HCT116 (cell line): Measurements from ENCODE around the gene CTNND2.

Source experiments
- CEBPB ChIP-seq: IDR thresholded peaks from 2 replicates; pipeline ENCODE4 v1.6.1; 2012; ENCODE audit warnings: low read depth
- CTCF ChIP-seq, 3 experiments: fragments of 200-600 bp in 1 of 3; sonication (generic) in 1 of 3; IDR thresholded peaks in 2 of 3; conservative IDR thresholded peaks in 1 of 3; 2 replicates each; pipeline ENCODE4 v1.5.1; 2012 to 2017; ENCODE audit warnings: low read depth in 2 of 3, low read length in 2 of 3, antibody characterized with exemption in 1 of 3, borderline replicate concordance in 1 of 3, control low read depth in 1 of 3, mild to moderate bottlenecking in 1 of 3, mixed read lengths in 1 of 3, mixed run types in 1 of 3, moderate library complexity in 1 of 3; ENCODE audit not compliant: insufficient read depth in 1 of 3
- EGR1 ChIP-seq: IDR thresholded peaks from 2 replicates; pipeline ENCODE4 v1.6.1; 2012; ENCODE audit warnings: low read depth
- EZH2 ChIP-seq: fragments of 200-600 bp; sonication (generic); IDR thresholded peaks from 2 replicates; pipeline ENCODE4 v1.6.1; 2017; ENCODE audit warnings: antibody characterized with exemption, mixed run types
- EZH2phosphoT487 ChIP-seq: fragments of 200-600 bp; IDR thresholded peaks from 2 replicates; pipeline ENCODE4 v1.6.1; 2018; ENCODE audit warnings: antibody characterized with exemption, borderline replicate concordance
- JUND ChIP-seq: IDR thresholded peaks from 2 replicates; pipeline ENCODE4 v1.6.1; 2012
- POLR2A ChIP-seq: IDR thresholded peaks from 2 replicates; pipeline ENCODE4 v1.7.0; 2011; ENCODE audit warnings: borderline replicate concordance; ENCODE audit not compliant: insufficient read depth, insufficient read length; ENCODE audit errors: extremely low read depth
- POLR2AphosphoS5 ChIP-seq: IDR thresholded peaks from 2 replicates; pipeline ENCODE4 v1.6.1; 2011; ENCODE audit warnings: mild to moderate bottlenecking, low read depth, low read length, moderate library complexity
- RAD21 ChIP-seq: IDR thresholded peaks from 2 replicates; pipeline ENCODE4 v1.6.1; 2012; ENCODE audit warnings: low read depth, mild to moderate bottlenecking
- REST ChIP-seq: IDR thresholded peaks from 2 replicates; pipeline ENCODE4 v1.6.1; 2012; ENCODE audit warnings: low read depth
- SIN3A ChIP-seq: IDR thresholded peaks from 2 replicates; pipeline ENCODE4 v1.6.1; 2012; ENCODE audit warnings: low read depth
- SRF ChIP-seq: IDR thresholded peaks from 2 replicates; pipeline ENCODE4 v1.6.1; 2012; ENCODE audit warnings: low read depth
- ZFX ChIP-seq: fragments of 450-650 bp; IDR thresholded peaks from 2 replicates; pipeline ENCODE4 v1.6.1; 2017
- ZNF274 ChIP-seq: fragments of 200-500 bp; sonication (Bioruptor generic); IDR thresholded peaks from 2 replicates; pipeline ENCODE4 v1.6.1; 2014; ENCODE audit warnings: mild to moderate bottlenecking, low read depth, low read length, inconsistent platforms

GRCh38 chr5:11902201-11902619 lies 2.0 kb downstream of the CTNND2 start:
- TF ChIP-seq POLR2AphosphoS5 (no peak), CTCF (IDR thresholded peaks at IDR 0.05 in 2 of 3, conservative IDR thresholded peaks at IDR 0.05 in 1 of 3; ENCODE audit: borderline replicate concordance in 1 of 3, insufficient read depth in 1 of 3, low read depth in 2 of 3, low read length in 2 of 3) (no peak), SRF (no peak), EGR1 (no peak), POLR2A (no peak), EZH2phosphoT487 (no peak), SIN3A (no peak), ZFX (no peak), JUND (no peak), EZH2 (no peak), CEBPB (no peak), RAD21 (no peak), REST (no peak), ZNF274 (no peak)
